GM18870 (cell line): ENCODE data around the gene ECHDC1.
"Not testable (repeated sequence)": the region's sequence is repeated elsewhere in the genome, so short reads cannot be mapped to it uniquely, and the experiment has no call there.

Experiments used
- ATAC-seq: cut with Tn5 transposase; IDR thresholded peaks from one replicate; pipeline ENCODE4 v1.9.1; 2021; ENCODE audit warnings: moderate library complexity; ENCODE audit not compliant: unreplicated experiment

The ECHDC1 gene

DNA sequence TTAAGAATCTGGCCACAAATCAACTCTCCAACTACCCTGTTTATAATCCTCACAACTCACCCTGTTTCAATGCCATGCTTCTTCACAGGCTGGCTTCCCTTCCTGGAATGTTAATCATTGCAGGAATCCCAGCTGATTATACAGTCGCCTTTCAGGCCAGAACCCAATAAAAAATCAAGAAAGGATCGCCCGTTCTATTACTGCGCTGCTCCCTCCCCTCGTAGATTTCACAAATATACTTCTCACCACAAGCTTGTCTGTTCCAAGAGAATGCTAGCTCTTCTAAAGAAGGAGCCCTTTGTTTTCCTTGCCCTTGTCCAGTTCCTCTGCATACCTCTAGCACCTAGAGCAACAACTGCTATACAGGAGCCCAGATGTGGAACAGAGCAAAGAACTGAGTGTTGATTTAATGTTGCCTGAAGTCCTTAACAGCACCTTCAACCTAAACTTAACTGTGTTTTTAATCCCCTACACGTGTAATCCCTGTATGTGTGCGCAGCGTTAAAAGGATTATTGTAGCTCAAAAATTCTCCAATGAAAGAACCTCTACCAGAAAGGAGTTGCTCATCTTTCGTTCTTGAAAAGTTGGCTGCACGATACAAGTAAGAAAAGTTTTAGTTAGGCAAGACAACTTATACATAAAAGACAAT, 988 bp downstream of the ECHDC1 start:
- ATAC-seq = no peak

DNA sequence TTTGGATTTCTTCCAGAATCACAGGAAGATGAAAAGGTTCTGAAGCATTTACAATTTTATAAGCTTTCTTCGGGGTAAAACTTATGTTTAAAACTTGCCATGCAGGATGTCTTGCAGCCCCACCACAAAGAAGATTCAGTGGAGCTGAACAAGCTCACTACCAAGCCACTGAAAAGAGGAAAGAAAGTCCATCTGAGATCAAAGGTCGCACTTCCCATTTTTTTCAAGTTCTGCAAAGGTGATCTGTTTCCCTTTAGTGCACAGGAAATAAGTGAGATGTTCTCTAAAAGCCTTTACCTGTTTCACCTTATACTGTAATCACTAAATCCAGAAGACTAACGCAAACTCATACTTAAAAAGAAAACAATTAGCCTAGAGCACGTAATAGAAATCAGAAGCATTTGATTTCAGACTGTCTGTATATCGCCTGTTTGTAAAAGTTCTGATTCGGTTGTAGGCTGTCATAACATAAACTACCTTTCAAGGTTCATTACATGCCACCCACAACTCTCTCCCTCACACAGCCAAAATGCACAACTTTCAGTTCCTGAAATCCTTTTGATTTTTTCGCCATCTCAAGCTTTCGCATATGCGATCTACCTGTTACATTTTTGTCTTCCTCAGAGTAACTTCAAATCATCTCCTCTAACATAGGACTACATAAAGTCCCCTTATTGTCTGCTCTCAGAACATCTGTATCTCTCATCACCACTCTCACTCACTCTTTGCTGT, 1.8 kb downstream of the ECHDC1 start:
- ATAC-seq = peak; percentile 33

DNA sequence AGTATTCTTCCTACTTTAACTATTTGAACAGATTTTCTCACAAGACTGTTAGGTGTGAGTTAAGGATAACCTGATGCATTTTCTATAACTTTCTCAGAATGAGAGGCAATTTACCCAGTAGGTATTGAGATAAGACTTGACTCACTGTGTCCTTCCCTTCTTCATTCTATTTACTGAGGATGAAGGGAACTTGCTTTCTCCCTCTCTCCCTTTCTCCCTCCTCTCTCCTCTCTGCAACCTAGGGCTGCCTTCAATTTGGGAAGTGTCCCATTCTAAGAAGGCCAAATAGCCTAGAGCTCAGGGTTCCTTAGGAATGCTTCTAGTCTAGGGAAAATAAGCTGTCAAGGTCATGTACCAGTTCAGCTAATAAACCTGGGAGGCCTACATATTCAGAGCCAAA, 3.2 kb downstream of the ECHDC1 start:
- no peak for ATAC-seq

DNA sequence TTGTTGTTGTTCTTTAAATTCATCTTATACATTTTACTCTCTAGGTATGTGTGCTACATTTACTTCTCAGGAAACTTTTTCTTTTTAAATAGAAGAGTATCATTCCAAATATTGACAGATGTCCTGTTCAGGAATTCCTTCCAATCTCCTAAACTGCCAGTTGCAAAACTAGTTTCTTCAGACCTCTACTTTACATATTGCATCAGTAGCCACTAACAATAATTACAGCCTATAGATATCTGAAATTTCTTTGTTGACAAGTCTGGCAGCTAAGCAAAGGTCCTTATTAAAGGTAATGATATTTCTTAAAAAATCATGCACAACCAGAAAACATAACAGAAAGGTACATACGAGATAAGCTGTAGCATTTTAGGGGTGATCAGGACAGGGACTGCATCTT, 4.5 kb downstream of the ECHDC1 start:
- ATAC-seq = no peak

DNA sequence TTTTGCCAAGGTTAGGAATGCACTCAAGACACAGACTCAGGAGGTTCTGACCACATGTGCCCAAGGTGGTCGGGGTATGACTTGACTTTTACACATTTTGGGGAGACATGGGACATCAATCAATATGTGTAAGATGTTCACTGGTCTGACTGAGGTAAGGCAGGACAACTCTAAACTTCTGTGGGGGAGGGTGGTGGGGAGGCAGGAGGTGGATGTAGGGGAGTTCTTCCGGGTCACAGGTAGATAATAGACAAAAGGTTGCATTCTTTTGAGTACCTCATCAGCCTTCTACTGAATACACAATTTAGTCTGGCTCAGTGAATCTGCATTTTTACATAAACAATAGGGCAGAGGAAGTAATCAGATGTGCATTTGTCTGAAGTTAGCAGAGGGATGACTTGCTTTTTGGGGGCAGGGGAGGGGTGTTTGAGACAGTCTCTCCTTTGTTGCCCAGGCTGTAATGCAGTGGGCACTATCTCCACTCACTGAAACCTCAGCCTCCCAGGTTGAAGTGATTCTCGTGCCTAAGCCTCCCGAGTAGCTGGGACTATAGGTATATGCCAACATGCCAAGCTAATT, 10.9 kb downstream of the ECHDC1 start:
- ATAC-seq = no peak

DNA sequence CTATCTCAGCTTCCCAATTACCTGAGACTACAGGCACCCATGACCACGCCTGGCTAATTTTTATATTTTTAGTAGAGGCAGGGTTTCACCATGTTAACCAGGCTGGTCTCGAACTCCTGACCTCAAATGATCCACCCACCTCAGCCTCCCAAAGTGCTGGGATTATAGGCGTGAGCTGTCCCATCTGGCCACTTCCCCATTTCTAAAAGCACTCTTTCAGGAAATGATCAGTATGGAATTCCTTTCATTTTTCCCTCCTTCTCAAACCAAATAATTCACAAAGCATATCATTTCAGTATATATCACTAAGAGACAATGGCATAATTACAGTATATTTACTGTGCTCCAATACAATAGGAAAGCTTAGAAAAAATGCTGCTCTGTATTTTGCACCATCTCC, 12.2 kb downstream of the ECHDC1 start:
- not testable (repeated sequence) for ATAC-seq

DNA sequence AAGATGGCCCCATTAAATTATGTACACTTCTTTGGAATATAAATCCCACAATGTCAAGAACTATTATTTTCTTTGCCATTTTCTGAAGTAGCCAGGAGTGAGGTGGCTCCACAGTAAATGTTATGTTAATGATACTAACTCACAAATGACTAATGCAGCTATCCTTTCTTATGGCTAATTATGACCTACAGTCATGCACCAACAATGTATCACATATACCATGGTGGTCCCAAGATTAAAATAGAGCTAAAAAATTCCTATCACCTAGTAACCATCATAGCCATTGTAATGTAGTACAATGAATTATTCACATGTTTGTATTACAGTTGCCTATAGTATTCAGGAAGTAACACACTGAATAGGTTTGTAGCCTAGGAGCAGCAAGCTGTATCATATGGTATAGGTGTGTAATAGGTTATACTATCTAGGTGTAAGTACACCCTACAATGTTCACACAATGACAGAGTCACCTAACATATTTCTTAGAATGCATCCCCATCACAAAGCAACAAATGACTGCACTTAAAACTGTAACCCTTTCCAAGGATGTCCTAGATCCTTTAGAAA, 15.3 kb downstream of the ECHDC1 start:
- ATAC-seq = no peak

DNA sequence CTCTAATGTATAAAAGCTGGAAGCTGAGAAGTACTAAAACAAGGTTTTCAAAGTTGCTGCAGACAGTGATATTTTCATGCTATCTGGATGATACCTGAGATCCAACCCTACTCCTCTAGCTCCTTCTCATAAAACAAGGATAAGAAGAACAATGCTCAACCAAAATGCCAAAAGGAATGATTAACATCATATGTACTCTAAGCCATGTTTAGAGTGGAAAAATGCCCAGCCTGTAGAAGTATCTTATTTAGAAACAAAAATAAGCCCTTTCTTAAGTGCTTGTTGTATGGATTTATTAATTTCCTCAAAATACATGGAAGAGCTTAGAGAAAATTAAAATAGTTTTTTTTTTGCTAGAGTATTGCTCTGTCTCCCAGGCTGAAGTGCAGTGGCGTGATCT, 23.7 kb downstream of the ECHDC1 start:
- no peak for ATAC-seq

DNA sequence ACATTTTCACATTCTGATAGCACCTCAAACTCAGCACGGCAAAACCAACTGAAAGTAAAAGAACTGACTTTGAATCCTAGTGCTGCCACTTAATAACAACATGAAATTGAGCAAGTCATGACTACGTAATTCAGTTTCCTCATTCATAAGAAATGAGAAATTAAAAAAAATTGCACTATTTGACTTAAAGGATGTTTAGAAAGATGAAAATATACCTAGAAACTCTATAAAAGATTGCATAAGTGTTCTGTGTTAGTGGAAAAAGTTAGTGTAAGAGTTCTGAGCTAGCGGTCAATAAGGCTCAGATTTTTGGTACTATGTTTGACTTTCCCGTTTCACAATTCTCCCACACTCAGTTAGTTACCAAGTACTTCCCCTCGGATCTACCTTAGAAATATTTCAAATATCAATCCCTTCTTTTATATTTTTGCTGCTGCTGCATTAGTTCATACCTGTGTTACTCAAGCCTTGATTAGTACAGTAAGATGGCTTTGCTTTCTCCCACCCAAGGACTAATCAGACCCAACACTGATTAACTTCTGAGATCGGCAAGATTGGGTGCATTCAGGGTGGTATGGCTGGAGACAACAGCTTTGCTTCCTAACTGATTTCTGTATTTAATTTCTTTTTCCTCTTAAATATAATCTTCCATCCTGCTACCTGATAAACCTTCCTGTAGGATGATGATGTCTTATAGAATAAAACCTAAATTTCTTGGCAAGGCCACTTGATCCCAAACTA, 25.9 kb downstream of the ECHDC1 start:
- no peak for ATAC-seq

DNA sequence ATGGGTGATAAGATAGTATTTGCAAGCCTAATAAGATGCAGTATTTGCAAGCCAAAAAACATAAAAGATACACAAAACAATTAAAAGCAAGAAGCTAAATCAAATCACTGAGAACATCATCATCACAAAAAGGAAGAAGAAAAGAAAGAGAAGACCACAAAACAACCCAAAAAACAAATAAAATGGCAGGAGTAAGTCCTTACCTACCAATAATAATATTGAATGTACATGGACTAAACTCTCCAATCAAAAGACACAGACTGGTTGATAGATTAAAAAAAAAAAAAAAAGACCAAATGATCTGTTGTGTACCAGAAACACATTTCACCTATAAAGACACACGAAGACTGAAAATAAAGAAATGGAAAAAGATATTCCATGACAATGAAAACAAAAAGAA, 37.7 kb downstream of the ECHDC1 start:
- no peak for ATAC-seq

DNA sequence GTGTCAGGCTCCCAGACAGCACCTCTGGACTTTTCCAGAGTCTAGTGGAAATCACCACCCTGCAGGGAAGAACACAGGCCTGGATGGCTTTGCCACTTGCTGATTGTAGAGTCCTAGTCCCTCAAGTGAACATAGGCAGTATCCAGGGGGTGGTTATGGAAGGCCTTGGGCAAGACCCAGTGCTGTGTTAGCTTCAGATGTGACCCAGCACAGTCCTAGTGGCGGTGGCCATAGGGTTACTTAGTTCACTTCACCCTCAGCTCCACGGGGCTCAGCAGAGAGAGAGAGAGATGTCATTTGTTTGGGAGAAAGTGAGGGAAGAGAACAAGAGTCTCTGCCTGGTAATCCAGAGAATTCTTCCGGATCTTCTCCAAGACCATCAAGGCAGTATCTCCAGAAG, 39.5 kb downstream of the ECHDC1 start:
- no peak for ATAC-seq

DNA sequence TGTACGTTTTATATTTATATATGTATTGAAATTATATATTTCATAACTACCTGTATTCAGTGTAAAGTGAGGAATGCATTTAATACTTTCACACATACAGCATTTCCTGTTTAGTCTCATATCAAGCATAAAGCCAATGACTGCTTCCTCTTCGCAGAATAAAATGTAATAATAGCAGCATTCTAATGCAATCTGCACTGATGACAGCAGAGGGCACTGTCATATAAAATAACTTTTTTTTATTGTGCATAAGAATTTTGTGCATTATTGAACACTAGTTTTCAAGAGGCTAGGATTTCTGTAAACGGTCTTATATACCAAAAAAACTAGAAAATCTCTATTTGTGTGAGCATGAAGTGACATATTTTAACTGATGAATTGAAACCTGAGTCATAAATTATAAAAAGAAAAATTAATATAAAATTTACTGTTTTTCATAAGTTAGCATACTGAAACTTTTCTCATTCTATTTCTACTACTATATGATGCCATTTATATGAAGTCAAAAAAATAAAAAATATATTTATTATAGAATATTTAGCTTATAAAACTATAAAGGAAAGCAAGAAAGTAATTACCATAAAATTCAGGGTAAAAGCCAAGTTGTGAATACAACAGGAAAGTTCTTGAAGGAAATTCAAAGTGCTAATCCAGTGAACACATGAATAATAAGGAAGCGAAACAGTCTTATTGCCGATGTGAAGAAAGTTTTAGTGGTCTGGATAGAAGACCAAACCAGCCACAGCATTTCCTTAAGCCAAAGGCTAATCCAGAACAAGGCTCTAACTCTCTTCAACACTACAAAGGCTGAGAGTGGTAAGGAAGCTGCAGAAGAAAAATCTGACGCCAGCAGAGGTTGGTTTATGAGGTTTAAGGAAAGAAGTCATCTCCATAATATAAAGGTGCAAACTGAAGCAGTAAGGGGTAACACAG, 40.4 kb downstream of the ECHDC1 start:
- peak; percentile 82 for ATAC-seq

DNA sequence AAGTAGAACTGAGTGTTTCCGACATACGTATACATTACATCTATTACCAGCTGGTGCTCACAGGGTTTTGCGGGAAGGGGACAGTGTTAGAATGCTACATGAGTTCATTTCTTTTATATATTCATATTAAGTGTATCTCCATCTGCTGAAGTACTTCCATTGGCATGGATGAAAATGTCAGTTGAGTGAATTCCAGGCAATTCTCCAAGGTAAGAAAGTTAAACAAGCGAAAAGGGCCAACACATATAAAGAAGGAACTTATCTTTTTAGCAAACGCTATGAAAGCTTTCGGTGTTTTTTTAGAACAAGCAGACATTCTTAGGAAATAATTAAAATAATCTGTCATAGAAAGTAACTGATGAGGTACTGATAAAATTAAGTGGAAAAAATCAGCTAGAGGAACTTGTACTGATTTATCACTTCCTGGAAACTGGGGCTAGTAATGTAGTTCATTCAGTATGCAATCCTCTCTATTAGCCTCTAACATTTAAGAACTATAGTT, 42.2 kb downstream of the ECHDC1 start:
- no peak for ATAC-seq

DNA sequence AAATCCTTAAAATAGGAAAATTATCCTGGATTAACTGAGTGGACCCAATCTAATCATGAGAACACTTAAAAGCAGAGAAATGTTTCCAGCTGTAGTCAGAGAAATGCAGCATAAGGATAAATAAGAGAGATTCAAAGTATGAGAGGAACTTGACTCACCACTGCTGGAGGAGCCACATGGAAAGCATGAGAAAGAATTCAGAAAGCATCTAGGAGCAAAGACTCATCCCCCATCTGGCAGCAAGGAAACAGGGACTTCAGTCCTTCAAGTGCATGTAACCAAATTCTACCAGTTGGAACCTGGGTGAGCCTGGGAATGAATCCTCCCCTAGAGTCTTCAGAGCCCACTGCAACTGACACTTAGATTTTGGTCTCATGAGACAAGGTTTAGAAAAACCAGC, 43.0 kb downstream of the ECHDC1 start:
- ATAC-seq = no peak

DNA sequence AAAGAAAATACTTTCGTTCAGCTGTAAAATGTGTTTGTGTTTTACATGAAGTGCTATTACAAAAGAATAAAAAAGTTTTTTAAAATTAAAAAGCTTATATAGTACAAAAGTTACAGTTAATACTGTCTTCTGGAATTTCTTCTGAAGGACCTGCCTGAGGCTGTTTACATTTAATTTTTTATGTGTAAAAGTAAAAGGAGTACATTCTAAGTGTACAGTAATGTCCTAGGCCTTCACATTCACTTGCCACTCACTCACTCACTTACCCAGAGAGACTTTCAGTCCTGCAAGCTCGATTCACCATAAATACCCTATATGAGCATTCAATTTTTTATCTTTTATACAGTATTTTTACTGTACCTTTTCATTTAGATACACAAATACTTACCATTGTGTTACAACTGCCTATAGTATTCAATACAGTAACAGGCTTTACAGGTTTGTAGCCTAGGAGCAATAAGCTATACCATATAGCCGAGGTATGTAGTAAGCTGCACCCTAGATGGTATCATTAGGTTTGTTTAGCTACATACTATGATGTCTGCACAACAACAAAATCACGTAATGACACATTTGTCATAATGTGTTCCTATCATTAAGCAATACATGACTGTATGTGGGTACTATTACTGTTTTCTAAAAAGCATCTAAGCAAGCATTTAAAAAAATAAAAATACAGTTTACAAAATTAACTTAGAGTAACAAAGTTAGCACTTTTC, 43.7 kb downstream of the ECHDC1 start:
- no peak for ATAC-seq

DNA sequence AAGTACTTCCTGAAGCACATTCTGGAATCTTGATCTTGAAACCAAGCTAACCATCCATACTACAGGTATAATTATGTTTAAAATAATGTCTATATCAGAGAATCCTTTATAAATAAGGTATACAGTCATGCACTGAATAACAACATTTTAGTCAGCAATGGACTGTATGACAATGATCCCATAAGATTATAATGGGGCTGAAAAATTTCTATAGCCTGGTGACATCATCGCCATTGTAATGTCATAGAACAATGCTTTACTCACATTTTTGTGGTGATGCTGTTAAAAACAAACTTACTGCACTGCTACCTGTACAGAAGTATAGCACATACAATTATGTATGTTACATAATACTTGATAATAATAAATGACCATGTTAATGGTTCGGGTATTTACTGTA, 44.9 kb downstream of the ECHDC1 start:
- ATAC-seq = no peak

DNA sequence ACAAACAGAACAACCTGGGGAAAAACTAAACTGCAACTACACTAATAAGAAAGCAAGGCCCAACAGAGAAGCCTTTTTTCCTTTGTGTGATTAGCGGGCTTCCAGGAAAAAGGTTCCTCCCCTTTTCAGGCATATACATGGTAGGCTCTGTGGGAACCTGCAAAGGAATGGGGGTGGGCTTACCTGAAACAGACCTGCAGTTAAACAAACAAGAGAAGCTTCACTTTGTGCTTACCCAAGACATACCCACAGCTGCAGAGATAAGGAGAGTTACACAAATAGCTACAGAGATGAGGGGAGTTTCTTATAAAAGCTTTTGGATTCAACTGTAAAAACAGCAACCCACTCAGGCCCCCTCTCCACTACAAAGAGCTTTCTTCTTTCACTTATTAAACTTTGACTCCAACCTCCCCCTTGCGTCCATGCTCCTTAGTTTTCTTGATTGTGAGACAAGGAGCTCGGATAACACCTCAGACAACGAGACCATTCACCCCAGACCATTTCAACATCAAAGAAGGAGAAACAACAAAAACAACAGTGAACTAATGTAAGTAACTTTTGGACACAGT, 45.8 kb downstream of the ECHDC1 start:
- no peak for ATAC-seq

DNA sequence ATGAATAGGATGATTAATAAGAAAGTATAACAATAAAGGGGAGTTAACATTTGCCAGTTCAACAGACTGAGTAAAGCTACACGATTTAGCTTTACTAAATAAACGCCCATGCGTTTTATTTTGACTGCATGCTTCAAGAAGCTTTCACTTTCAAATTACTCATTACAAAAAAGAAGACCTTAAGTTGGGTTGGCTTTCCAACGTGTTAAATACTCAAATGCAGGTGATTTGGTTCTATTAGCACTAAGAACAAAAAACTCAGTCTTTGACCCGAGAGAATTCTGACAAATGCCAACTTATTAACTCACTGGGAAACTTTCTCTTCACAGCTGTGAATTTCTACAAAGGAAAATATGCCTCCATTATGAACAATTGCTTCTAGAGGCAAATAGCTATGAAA, 51.9 kb downstream of the ECHDC1 start:
- peak; percentile 86 for ATAC-seq
